Heart left ventricle (tissue), 16 donors: ENCODE results near the gene NUMA1. TPM values are rescaled to one million over a fixed set of nuclear protein-coding genes. Genes with fewer than 3 reads are reported as not detected.

Experiments used
- ATAC-seq, 4 donors: fragments of 200-7000 bp; cut with Tn5 transposase; one replicate each; pipeline ENCODE4 v1.9.1; 2020 to 2022; ENCODE audit warnings: moderate library complexity in 4 of 4, mild to moderate bottlenecking in 3 of 4, moderate number of reproducible peaks in 1 of 4
- DNase-seq, 5 donors: peaks; one replicate each; pipeline ENCODE4 v3.0.0-alpha.2; 2020
- H3K27ac ChIP-seq, 12 donors: fragments of 200-600 bp; sonication (generic) in 4 of 12; one replicate each; pipeline versions ENCODE4 v1.5.0 to v1.8.0; 2016 to 2022; ENCODE audit warnings: mild to moderate bottlenecking in 2 of 12
- H3K27me3 ChIP-seq, 9 donors: fragments of 200-600 bp; sonication (generic) in 2 of 9; one replicate each; pipeline versions ENCODE4 v1.5.1 to v1.8.0; 2016 to 2022; ENCODE audit warnings: mild to moderate bottlenecking in 3 of 9
- H3K36me3 ChIP-seq, 9 donors: fragments of 200-600 bp; sonication (generic) in 2 of 9; one replicate each; pipeline versions ENCODE4 v1.5.0 to v1.8.0; 2018 to 2022; ENCODE audit warnings: mild to moderate bottlenecking in 2 of 9
- H3K4me1 ChIP-seq, 12 donors: fragments of 200-600 bp; sonication (generic) in 4 of 12; one replicate each; pipeline versions ENCODE4 v1.5.0 to v1.8.0; 2016 to 2022; ENCODE audit warnings: mild to moderate bottlenecking in 3 of 12
- H3K4me3 ChIP-seq, 12 donors: fragments of 200-600 bp; sonication (generic) in 4 of 12; one replicate each; pipeline versions ENCODE4 v1.5.0 to v1.8.0; 2017 to 2022; ENCODE audit warnings: mild to moderate bottlenecking in 9 of 12, moderate library complexity in 4 of 12
- H3K9me3 ChIP-seq, 12 donors: fragments of 200-600 bp; sonication (generic) in 4 of 12; one replicate each; pipeline versions ENCODE4 v1.5.0 to v1.8.0; 2016 to 2022; ENCODE audit warnings: mild to moderate bottlenecking in 1 of 12
- POLR2A ChIP-seq, 2 donors: fragments of 450-650 bp; IDR thresholded peaks; one replicate each; pipeline ENCODE4 v1.6.1; 2017; ENCODE audit warnings: antibody characterized with exemption in 2 of 2, mild to moderate bottlenecking in 2 of 2, moderate library complexity in 2 of 2
- WGBS, 4 donors: extraction: QIAGEN DNeasy Blood & Tissue Kit in 2 of 4; methylation state at CpG; one replicate each; pipeline versions ENCODE4 v1.1.5 to v1.1.7; 2013 to 2018; 5-methylcytosine and 5-hydroxymethylcytosine counted together
- intact Hi-C, 10 donors: fragments of 100-400 bp; cut with DNase I; formaldehyde crosslinking; loops; one replicate each; pipeline versions ENCODE4 v1.11.1 to v1.14.2; 2022
- polyA plus RNA-seq, 2 donors: library from polyadenylated mRNA; stranded (reverse); fragments of 200-250 nt; gene quantifications; one replicate each; pipeline ENCODE4 v1.2.3, GENCODE V29; 2013
- total RNA-seq, 9 donors: library from RNA; depleted of rRNA in 2 of 9; stranded (reverse); fragments of >200 nt in 2 of 9; fragmentation: NEBNext Ultra II Directional in 3 of 9; extraction: Animal tissue kit (Norgen Biotek cat#: 25700) in 3 of 9; gene quantifications; one replicate each; pipeline versions ENCODE4 v1.1.0 to v1.2.4, GENCODE V29; 2016 to 2023
- TF ChIP-seq, protein P1 (sequence below), 12 donors: fragments of 200-600 bp; sonication (generic) in 4 of 12; IDR thresholded peaks; one replicate each; pipeline versions ENCODE4 v1.5.0 to v1.8.0; 2018 to 2022; ENCODE audit warnings: antibody characterized with exemption in 12 of 12, mild to moderate bottlenecking in 5 of 12
- donor health status: ischemic (EF 13 %, LVEDD 7.1; RV severe dilation, severe dysfunction).
- donor health status: healthy with polysubstance abuse.
- donor health status: DM: no; HTN: yes; CAD: no.
- donor health status: DM: no; HTN: no; CAD: no.
- donor health status: ischemic (EF 25% LVEDD 6.9; RV normal size, moderate dysfunction).
- donor health status: ischemic (EF 25% LVEDD 5.7; RV mildly dilated, moderate dysfunction).
- donor health status: healthy.
- donor health status: DM: yes; HTN: yes; CAD: no.
- donor health status: ischemic (EF 35%, LVEDD 5.7; RV mildly dilated, moderate dysfunction).
- donor health status: nonischemic (EF 11% LVEDD 7.7; RV severe dilation, severe dysfunction).
- donor health status: DM: yes; HTN: yes; CAD: no.
- donor health status: PGD.
- donor health status: ischemic (EF 29% LVEDD 5.4; RV normal size, mild dysfunction).
- donor health status: nonischemic (EF 23%, LVEDD 6.1; RV moderate dilation, normal function).

The NUMA1 gene
- total and polyA plus RNA-seq, 11 donors, result 62.7 to 193 (median 101) TPM

DNA sequence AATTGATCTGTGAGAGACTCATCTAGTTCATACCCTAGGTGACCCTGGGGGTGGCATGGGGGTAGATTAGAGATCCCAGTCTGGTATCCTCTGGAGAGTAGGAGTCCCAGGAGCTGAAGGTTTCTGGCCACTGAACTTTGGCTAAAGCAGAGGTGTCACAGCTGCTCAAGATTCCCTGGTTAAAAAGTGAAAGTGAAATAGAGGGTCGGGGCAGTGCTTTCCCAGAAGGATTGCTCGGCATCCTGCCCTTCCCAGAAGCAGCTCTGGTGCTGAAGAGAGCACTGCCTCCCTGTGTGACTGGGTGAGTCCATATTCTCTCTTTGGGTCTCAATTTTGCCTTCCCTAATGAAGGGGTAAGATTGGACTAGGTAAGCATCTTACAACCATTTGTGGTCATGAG lies 81.0 kb downstream of the NUMA1 start:
- Histone ChIP-seq H3K27me3 (no peaks in the 10 kb centered on the region), H3K9me3 (no peaks in the 10 kb centered on the region), H3K36me3 (peaks cover 0 to 48% (median 36%) of the 10 kb centered on the region in 9 donors), H3K4me3 (peak overlapping the region in 10 of 12 donors; percentile 6 to 53 (median 36)), H3K27ac (peak overlapping the region; percentile 43 to 93 (median 74)), H3K4me1 (peaks cover 0 to 63% (median 15%) of the 10 kb centered on the region in 12 donors)
- TF ChIP-seq, protein P1, sequence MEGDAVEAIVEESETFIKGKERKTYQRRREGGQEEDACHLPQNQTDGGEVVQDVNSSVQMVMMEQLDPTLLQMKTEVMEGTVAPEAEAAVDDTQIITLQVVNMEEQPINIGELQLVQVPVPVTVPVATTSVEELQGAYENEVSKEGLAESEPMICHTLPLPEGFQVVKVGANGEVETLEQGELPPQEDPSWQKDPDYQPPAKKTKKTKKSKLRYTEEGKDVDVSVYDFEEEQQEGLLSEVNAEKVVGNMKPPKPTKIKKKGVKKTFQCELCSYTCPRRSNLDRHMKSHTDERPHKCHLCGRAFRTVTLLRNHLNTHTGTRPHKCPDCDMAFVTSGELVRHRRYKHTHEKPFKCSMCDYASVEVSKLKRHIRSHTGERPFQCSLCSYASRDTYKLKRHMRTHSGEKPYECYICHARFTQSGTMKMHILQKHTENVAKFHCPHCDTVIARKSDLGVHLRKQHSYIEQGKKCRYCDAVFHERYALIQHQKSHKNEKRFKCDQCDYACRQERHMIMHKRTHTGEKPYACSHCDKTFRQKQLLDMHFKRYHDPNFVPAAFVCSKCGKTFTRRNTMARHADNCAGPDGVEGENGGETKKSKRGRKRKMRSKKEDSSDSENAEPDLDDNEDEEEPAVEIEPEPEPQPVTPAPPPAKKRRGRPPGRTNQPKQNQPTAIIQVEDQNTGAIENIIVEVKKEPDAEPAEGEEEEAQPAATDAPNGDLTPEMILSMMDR (IDR thresholded peaks at IDR 0.05), result no peak
- TF ChIP-seq POLR2A (IDR thresholded peaks at IDR 0.05), result no peak
- DNase-seq (peak in 1 of 5 donors; percentile 44), ATAC-seq (peak in 2 of 4 donors; percentile 28 to 51)
- intact Hi-C loops, result no loop called here
- WGBS, 4 donors, result 15 to 47% (median 29%) methylated on average over 2 of the region's 2 CpGs

DNA sequence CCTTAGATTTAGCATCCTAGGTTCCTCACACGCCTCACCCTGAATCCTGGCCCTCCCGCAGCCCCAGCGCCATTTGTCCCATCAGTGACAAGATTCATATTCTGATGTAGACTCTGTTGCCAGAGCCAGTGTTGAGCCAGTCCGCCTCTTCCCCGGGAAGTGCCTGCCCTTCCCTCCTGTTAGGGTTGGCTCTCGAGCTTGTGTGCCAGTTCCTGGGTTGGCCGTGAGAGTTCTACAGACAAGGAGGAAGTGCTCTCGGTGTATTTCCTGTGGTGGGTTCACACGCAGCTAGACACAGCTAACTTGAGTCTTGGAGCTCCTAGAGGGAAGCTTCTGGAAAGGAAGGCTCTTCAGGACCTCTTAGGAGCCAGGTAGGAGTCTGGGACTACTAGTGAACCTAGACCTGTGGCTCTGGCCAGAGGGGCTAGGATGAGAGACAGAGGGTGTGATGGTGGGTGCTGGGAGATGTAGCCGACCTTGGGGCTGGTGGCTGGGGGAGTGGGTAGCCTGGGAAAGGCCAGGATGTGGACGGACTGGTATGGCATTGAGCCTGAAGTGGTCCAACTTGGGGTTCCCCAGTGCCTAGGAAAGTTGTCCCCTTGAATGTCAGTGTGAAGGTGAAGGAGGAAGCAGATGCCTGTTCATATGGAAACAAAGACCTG lies 81.6 kb downstream of the NUMA1 start, which contains the start of gene IL18BP:
TSS of gene IL18BP (plus strand) at position 261 of the 662 bp plus-strand sequence. CDS start 1,076 bp downstream, outside the sequence.
- Histone ChIP-seq H3K27me3 (no peaks in the 10 kb centered on the region), H3K36me3 (peaks cover 0 to 43% (median 30%) of the 10 kb centered on the region in 9 donors), H3K9me3 (no peaks in the 10 kb centered on the region), H3K4me3 (peak within 1 kb of the TSS in 10 of 12 donors; percentile 6 to 53 (median 36)), H3K4me1 (peaks cover 0 to 63% (median 15%) of the 10 kb centered on the region in 12 donors), H3K27ac (peak within 1 kb of the TSS; percentile 43 to 93 (median 74))
- ATAC-seq, result peak in 2 of 4 donors; percentile 14 to 54
- 64 to 75% (median 70%) methylated on average over 10 to 11 of the region's 11 CpGs for WGBS, 4 donors
- DNase-seq, result peak in 3 of 5 donors; percentile 49 to 62 (median 51)
- TF ChIP-seq POLR2A (IDR thresholded peaks at IDR 0.05), result no peak
- TF ChIP-seq, protein P1 (IDR thresholded peaks at IDR 0.05), result no peak
- intact Hi-C loops, result no loop called here

DNA sequence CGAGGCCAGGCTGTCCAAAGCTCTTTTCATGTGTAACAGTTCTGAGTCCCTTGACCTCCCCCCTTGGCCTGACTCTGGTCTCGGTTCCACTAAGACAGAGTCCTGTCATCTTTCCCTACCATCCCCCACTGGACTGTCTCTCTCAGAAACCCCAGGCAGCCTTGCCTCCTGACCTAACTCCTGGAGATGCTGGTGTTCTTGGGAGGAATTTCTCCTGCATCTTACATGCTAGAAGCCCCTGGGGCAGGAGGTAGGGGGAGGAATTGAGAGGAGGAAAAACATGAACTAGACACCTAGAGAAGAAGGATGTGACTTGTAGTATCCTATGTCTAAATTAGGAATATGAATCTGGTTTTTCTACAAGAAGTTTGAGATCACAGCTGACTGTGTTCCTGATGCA lies 82.3 kb downstream of the NUMA1 start:
- no peak for DNase-seq
- intact Hi-C loops, result no loop called here
- Histone ChIP-seq H3K4me3 (no peak overlapping the region), H3K4me1 (peaks cover 0 to 63% (median 15%) of the 10 kb centered on the region in 12 donors), H3K36me3 (peaks cover 0 to 35% (median 23%) of the 10 kb centered on the region in 9 donors), H3K9me3 (no peaks in the 10 kb centered on the region), H3K27ac (peak overlapping the region in 6 of 12 donors; percentile 43 to 93 (median 72)), H3K27me3 (no peaks in the 10 kb centered on the region)
- 92 to 99% (median 97%) methylated on average over 2 of the region's 2 CpGs for WGBS, 4 donors
- TF ChIP-seq, protein P1 (IDR thresholded peaks at IDR 0.05), result no peak
- no peak for TF ChIP-seq POLR2A (IDR thresholded peaks at IDR 0.05)
- ATAC-seq, result no peak

DNA sequence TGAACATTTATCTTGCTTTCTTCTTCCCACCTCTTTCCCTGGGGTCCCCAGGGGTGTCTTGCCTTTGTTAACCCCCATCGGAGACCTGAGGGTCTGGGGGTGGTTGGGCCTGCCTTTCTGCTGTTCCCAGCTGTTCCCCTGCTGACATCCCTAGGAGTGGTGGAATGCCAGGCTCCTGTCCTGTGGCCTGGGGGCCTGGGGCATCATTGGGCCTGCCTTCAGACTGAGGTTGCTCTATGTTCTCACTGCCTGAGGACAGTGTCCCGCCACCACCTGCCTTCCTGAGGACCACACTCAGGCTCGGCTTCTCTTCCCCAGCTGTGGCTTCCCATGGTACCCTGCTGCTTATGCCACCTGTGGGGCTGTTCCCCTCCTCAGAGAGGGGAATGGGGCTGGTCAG lies 82.7 kb downstream of the NUMA1 start:
- intact Hi-C loops, result no loop called here
- Histone ChIP-seq H3K27me3 (no peaks in the 10 kb centered on the region), H3K4me3 (no peak overlapping the region), H3K9me3 (no peaks in the 10 kb centered on the region), H3K36me3 (peaks cover 0 to 31% (median 18%) of the 10 kb centered on the region in 9 donors), H3K27ac (peak overlapping the region in 1 of 12 donors; percentile 93), H3K4me1 (peaks cover 0 to 64% (median 15%) of the 10 kb centered on the region in 12 donors)
- WGBS, 4 donors, result 85 to 100% (median 95%) methylated on average over 2 to 3 of the region's 3 CpGs
- DNase-seq, result no peak
- no peak for ATAC-seq
- TF ChIP-seq, protein P1 (IDR thresholded peaks at IDR 0.05), result no peak
- TF ChIP-seq POLR2A (IDR thresholded peaks at IDR 0.05), result no peak
